IMR-90 (cell line): Measurements from ENCODE around the gene GALR2. TPM values are rescaled to one million over a fixed set of nuclear protein-coding genes. Genes with fewer than 3 reads are reported as not detected.
A peak's percentile ranks its signal among the peaks of the same experiment; 100 is the strongest.

Experiments
- ATAC-seq: fragments of 200-7000 bp; cut with Tn5 transposase; 2 replicates; pipeline ENCODE4 v1.9.1; 2020; ENCODE audit warnings: low read depth, mild to moderate bottlenecking, moderate library complexity
- BruUV-seq: library from RNA; stranded (reverse); fragments of 400-500 nt; replicated peaks from 2 replicates; lab custom pipeline; 2021; lab: Mats Ljungman, UMichigan
- CTCF ChIA-PET: fragments of 300-600 bp; formaldehyde crosslinking; extraction: SDS; loops from one replicate; lab custom pipeline; 2021; ENCODE audit warnings: antibody characterized with exemption; lab: Yijun Ruan, JAX
- POLR2A ChIA-PET: fragments of 300-600 bp; sonication (Branson Sonifier 250); formaldehyde crosslinking; loops from one replicate; lab custom pipeline; 2022; ENCODE audit warnings: antibody characterized with exemption; ENCODE audit not compliant: unreplicated experiment; lab: Charles Lee
- DNase-seq: peaks from one replicate; pipeline ENCODE4 v3.0.0; 2013
- H2AFZ ChIP-seq: replicated peaks from 2 replicates; pipeline ENCODE3; 2013; ENCODE audit warnings: low read length, mild to moderate bottlenecking; ENCODE audit not compliant: poor library complexity
- H2AK5ac ChIP-seq: 2 replicates; pipeline ENCODE4 v1.6.1; 2013; ENCODE audit warnings: low read depth, low read length, inconsistent platforms
- H2AK9ac ChIP-seq: replicated peaks from 2 replicates; pipeline ENCODE3; 2013; ENCODE audit warnings: mild to moderate bottlenecking, low read depth, low read length, moderate library complexity; ENCODE audit not compliant: poor library complexity
- H2BK120ac ChIP-seq: 2 replicates; pipeline ENCODE4 v1.6.1; 2013; ENCODE audit warnings: low read depth, low read length, inconsistent platforms
- H2BK15ac ChIP-seq: 3 replicates; pipeline ENCODE4 v1.6.1; 2013; ENCODE audit warnings: low read depth, low read length, inconsistent platforms
- H2BK20ac ChIP-seq: 2 replicates; pipeline ENCODE4 v1.6.1; 2013; ENCODE audit warnings: low read depth, mild to moderate bottlenecking, inconsistent platforms, low read length, moderate library complexity
- H2BK5ac ChIP-seq: 2 replicates; pipeline ENCODE4 v1.6.1; 2013; ENCODE audit warnings: mild to moderate bottlenecking, low read depth, low read length, inconsistent platforms; ENCODE audit not compliant: poor library complexity, severe bottlenecking
- H3K14ac ChIP-seq: replicated peaks from 2 replicates; pipeline ENCODE4 v1.6.1; 2013; ENCODE audit warnings: low read depth, low read length, inconsistent platforms
- H3K18ac ChIP-seq: 2 replicates; pipeline ENCODE4 v1.6.1; 2013; ENCODE audit warnings: low read depth, low read length, control low read depth
- H3K23ac ChIP-seq: 2 replicates; pipeline ENCODE4 v1.6.1; 2013; ENCODE audit warnings: low read depth, low read length, inconsistent platforms
- H3K27ac ChIP-seq: 2 replicates; pipeline ENCODE4 v1.5.1; 2013; ENCODE audit warnings: mild to moderate bottlenecking, control low read depth, low read length; ENCODE audit not compliant: insufficient read depth
- H3K27me3 ChIP-seq: 2 replicates; pipeline ENCODE4 v1.6.1; 2013; ENCODE audit warnings: low read length; ENCODE audit not compliant: control insufficient read depth, insufficient read depth
- H3K36me3 ChIP-seq: 2 replicates; pipeline ENCODE4 v1.6.1; 2013; ENCODE audit warnings: low read length, mixed read lengths; ENCODE audit not compliant: control insufficient read depth, insufficient read depth
- H3K4ac ChIP-seq: 2 replicates; pipeline ENCODE4 v1.6.1; 2013; ENCODE audit warnings: low read depth, low read length, inconsistent platforms
- H3K4me1 ChIP-seq: 2 replicates; pipeline ENCODE4 v1.6.1; 2013; ENCODE audit warnings: low read length, mixed read lengths; ENCODE audit not compliant: control insufficient read depth, insufficient read depth
- H3K4me2 ChIP-seq: 2 replicates; pipeline ENCODE4 v1.6.1; 2013; ENCODE audit warnings: low read depth, mild to moderate bottlenecking, control low read depth, low read length, moderate library complexity
- H3K4me3 ChIP-seq: 2 replicates; pipeline ENCODE4 v1.5.1; 2013; ENCODE audit warnings: low read depth, mild to moderate bottlenecking, control low read depth, low read length, moderate library complexity; ENCODE audit not compliant: insufficient read depth
- H3K56ac ChIP-seq: 2 replicates; pipeline ENCODE4 v1.6.1; 2013; ENCODE audit warnings: low read length, inconsistent platforms; ENCODE audit not compliant: insufficient read depth; ENCODE audit errors: extremely low read depth
- H3K79me1 ChIP-seq, 2 experiments: 2 replicates each; pipeline ENCODE4 v1.6.1; 2013; ENCODE audit warnings: low read length in 2 of 2, inconsistent platforms in 1 of 2, low read depth in 1 of 2
- H3K9ac ChIP-seq: 2 replicates; pipeline ENCODE4 v1.6.1; 2013; ENCODE audit warnings: low read depth, low read length, control low read depth
- H3K9me1 ChIP-seq: 2 replicates; pipeline ENCODE4 v1.6.1; 2013; ENCODE audit warnings: low read length, inconsistent platforms; ENCODE audit not compliant: insufficient read depth
- H3K9me3 ChIP-seq: 2 replicates; pipeline ENCODE4 v1.6.1; 2013; ENCODE audit warnings: low read length; ENCODE audit not compliant: control insufficient read depth, insufficient read depth
- H4K20me1 ChIP-seq: 2 replicates; pipeline ENCODE4 v1.6.1; 2013; ENCODE audit warnings: low read length, inconsistent platforms; ENCODE audit not compliant: insufficient read depth
- H4K5ac ChIP-seq: 2 replicates; pipeline ENCODE4 v1.6.1; 2013; ENCODE audit warnings: mild to moderate bottlenecking, low read depth, low read length, control low read depth
- H4K8ac ChIP-seq, 2 experiments: 2 replicates each; pipeline ENCODE4 v1.6.1; 2013; ENCODE audit warnings: low read depth in 2 of 2, low read length in 2 of 2, control low read depth in 1 of 2, inconsistent platforms in 1 of 2
- H4K91ac ChIP-seq: 2 replicates; pipeline ENCODE4 v1.6.1; 2013; ENCODE audit warnings: low read depth, low read length, inconsistent platforms; ENCODE audit not compliant: insufficient read depth
- BHLHE40 ChIP-seq: fragments of 150-350 bp; IDR thresholded peaks from 2 replicates; pipeline ENCODE4 v1.6.1; 2016; ENCODE audit warnings: mild to moderate bottlenecking, low read depth, low read length
- CEBPB ChIP-seq: IDR thresholded peaks from 2 replicates; pipeline ENCODE4 v1.6.1; 2012; ENCODE audit warnings: low read depth, low read length, improper control_type of control experiment
- CHD1 ChIP-seq: IDR thresholded peaks from 2 replicates; pipeline ENCODE4 v1.6.1; 2012; ENCODE audit warnings: low read depth, low read length, improper control_type of control experiment
- FOS ChIP-seq: fragments of 150-350 bp; IDR thresholded peaks from 2 replicates; pipeline ENCODE4 v1.6.1; 2016; ENCODE audit warnings: low read depth, low read length
- MAZ ChIP-seq: IDR thresholded peaks from 2 replicates; pipeline ENCODE4 v1.6.1; 2012; ENCODE audit warnings: low read depth, mild to moderate bottlenecking, low read length, improper control_type of control experiment, moderate library complexity, borderline replicate concordance
- MXI1 ChIP-seq: IDR thresholded peaks from 2 replicates; pipeline ENCODE4 v1.6.1; 2012; ENCODE audit warnings: low read depth, mild to moderate bottlenecking, low read length, moderate library complexity, borderline replicate concordance
- NFE2L2 ChIP-seq: fragments of 150-350 bp; IDR thresholded peaks from 2 replicates; pipeline ENCODE4 v1.6.1; 2016; ENCODE audit warnings: low read depth, mild to moderate bottlenecking, low read length
- POLR2A ChIP-seq: IDR thresholded peaks from 2 replicates; pipeline ENCODE4 v1.6.1; 2012; ENCODE audit warnings: mild to moderate bottlenecking, low read depth, low read length
- RCOR1 ChIP-seq: IDR thresholded peaks from 2 replicates; pipeline ENCODE4 v1.6.1; 2012; ENCODE audit warnings: mild to moderate bottlenecking, low read length, improper control_type of control experiment; ENCODE audit not compliant: insufficient replicate concordance
- WGBS, 2 experiments: methylation state at CpG; one replicate each; pipeline versions ENCODE4 v1.1.5 to v1.1.7; 2013; ENCODE audit warnings: missing lambda C conversion rate in 2 of 2; ENCODE audit not compliant: insufficient read length in 1 of 2; ENCODE audit errors: extremely low coverage in 2 of 2; 5-methylcytosine and 5-hydroxymethylcytosine counted together
- dilution Hi-C: fragments of 300-500 bp; cut with HindIII; formaldehyde crosslinking; loops from one replicate; pipeline ENCODE4 v1.14.3; 2018; ENCODE audit warnings: low sequenced_read_pairs; ENCODE audit not compliant: unreplicated experiment
- in situ Hi-C: fragments of 300-500 bp; cut with MboI; formaldehyde crosslinking; loops from 3 replicates; pipeline ENCODE4 v1.14.3; 2019; ENCODE audit warnings: low sequenced_read_pairs, inconsistent platforms, mixed read lengths
- intact Hi-C: fragments of 100-400 bp; cut with micrococcal nuclease; formaldehyde crosslinking; loops from 2 replicates; pipeline ENCODE4 v1.10.0; 2022
- polyA plus RNA-seq, 3 experiments: library from polyadenylated mRNA; depleted of rRNA; stranded (reverse); fragments of >200 nt; gene quantifications; 2 replicates each; pipeline ENCODE4 v1.2.3, GENCODE V29; 2012; ENCODE audit warnings: low replicate concordance in 1 of 3
- total RNA-seq: library from RNA; depleted of rRNA; stranded (reverse); fragments of >200 nt; gene quantifications from 2 replicates; pipeline ENCODE4 v1.2.3, GENCODE V29; 2012
- TF ChIP-seq, protein P1 (sequence below): fragments of 150-350 bp; IDR thresholded peaks from 2 replicates; pipeline ENCODE4 v1.6.1; 2017; ENCODE audit warnings: mild to moderate bottlenecking, antibody characterized with exemption, low read length, low read depth
- TF ChIP-seq, protein P2 (sequence below): conservative IDR thresholded peaks from 2 replicates; pipeline ENCODE4 v1.5.1; 2012; ENCODE audit warnings: mild to moderate bottlenecking, low read depth, low read length, improper control_type of control experiment
- TF ChIP-seq, protein P3 (sequence below): fragments of 150-350 bp; IDR thresholded peaks from 2 replicates; pipeline ENCODE4 v1.6.1; 2016; ENCODE audit warnings: low read depth, mild to moderate bottlenecking, low read length, moderate library complexity, borderline replicate concordance

Gene GALR2
- total and polyA plus RNA-seq, 2 of the 4 experiments (the other 2 are of a cell fraction), result 0.07 TPM; not detected in 1

DNA sequence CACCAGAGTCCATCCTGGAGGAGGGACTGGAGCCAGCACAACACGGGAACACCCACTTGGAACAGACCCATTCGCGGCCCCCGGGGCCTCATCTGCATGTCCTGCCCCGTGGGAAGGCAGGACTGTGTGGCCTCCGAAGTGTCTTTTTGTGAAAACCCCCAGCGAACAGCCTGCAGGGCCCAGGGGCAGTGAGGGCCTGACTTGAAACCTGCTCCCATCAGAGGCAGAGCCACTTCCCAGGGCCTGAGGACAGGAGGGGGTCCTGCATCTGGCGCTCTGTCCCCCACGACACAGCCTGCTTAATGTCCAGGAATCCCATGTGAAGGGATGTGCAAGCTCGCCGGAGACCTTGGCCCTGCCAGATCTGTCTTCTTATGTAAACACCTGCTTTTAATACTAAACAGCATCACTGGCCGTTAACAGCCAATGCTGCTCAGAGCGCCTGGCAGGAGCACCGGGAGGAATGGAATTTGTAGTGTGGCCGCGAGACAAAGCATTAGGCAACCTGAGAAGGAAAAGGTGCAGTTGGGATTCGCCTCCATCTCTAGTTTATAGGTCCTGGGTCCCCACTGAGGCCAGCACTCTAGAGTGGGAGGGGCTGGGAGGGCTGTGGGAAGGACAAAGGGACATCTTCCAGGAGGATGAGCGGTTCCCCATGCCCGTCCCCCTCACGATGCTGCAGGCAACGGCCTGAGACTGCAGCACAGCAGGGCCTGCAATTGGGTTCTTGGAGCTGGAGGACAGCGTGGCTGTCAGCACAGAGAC is 37.9 kb upstream of the GALR2 start (continued):
- TF ChIP-seq MAZ, result no peak

DNA sequence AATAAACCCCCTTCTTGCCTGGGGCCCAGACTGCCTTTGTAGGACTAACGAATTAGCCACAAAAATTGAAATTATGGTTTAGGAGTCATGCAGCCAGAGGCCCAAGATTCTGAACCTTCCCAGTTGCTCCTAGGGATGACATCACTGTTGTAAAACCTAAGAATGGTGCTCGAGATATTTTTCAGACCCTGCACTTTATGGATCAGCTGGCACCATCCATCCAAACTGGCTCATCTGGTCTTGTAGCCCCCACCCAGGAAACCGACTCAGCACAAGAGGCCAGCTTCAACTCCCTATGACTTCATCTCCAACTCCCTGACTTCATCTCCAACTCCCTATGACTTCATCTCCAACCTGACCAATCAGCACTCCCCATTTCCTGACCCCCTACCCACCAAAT is 36.5 kb upstream of the GALR2 start:
- dilution Hi-C loops (no loop called here), intact Hi-C loops (loop anchor here (5.0 kb wide), 1 partner anchor 34 kb away; the partner anchor contains the start of genes GALR2 and SRP68), in situ Hi-C loops (no loop called here)
- Histone ChIP-seq H3K4me2 (no peak overlapping the region), H3K14ac (no peak overlapping the region), H3K27me3 (no peaks in the 10 kb centered on the region), H3K56ac (no peak overlapping the region), H3K27ac (no peak overlapping the region), H3K18ac (no peak overlapping the region), H2BK15ac (no peak overlapping the region), H2AK9ac (no peak overlapping the region), H3K4ac (no peak overlapping the region), H3K36me3 (peaks cover 43% of the 10 kb centered on the region), H4K20me1 (0 out of 2 replicates have a peak, but pooled peaks cover 8% of the 10 kb centered on the region), H3K23ac (no peak overlapping the region), H2AFZ (no peak overlapping the region), H2AK5ac (no peak overlapping the region), H4K8ac (no peak overlapping the region), H3K9me3 (no peaks in the 10 kb centered on the region), H2BK20ac (no peak overlapping the region), H4K5ac (no peak overlapping the region), H4K91ac (no peak overlapping the region), H3K79me1 (no peaks in the 10 kb centered on the region; a peak in 1 of 4 replicates), H3K4me3 (no peak overlapping the region), H2BK120ac (no peak overlapping the region), H2BK5ac (no peak overlapping the region), H3K9me1 (peaks cover 5% of the 10 kb centered on the region; the same call in 1 of the 2 replicates), H3K4me1 (no peaks in the 10 kb centered on the region), H3K9ac (no peak overlapping the region)
- BruUV-seq, result no TSS peak
- ATAC-seq, result no peak
- 100% methylated on average over 3 of the region's 3 CpGs; no CpG with 5 or more reads in 1 of the 2 experiments for WGBS, 2 experiments
- ChIA-PET POLR2A (no interaction called here), CTCF (no interaction called here)
- DNase-seq, result peak; percentile 16
- no peak for TF ChIP-seq NFE2L2
- no peak for TF ChIP-seq CEBPB
- TF ChIP-seq FOS, result no peak
- TF ChIP-seq, protein P1, sequence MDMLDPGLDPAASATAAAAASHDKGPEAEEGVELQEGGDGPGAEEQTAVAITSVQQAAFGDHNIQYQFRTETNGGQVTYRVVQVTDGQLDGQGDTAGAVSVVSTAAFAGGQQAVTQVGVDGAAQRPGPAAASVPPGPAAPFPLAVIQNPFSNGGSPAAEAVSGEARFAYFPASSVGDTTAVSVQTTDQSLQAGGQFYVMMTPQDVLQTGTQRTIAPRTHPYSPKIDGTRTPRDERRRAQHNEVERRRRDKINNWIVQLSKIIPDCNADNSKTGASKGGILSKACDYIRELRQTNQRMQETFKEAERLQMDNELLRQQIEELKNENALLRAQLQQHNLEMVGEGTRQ, result no peak
- TF ChIP-seq CHD1, result no peak
- TF ChIP-seq, protein P2, sequence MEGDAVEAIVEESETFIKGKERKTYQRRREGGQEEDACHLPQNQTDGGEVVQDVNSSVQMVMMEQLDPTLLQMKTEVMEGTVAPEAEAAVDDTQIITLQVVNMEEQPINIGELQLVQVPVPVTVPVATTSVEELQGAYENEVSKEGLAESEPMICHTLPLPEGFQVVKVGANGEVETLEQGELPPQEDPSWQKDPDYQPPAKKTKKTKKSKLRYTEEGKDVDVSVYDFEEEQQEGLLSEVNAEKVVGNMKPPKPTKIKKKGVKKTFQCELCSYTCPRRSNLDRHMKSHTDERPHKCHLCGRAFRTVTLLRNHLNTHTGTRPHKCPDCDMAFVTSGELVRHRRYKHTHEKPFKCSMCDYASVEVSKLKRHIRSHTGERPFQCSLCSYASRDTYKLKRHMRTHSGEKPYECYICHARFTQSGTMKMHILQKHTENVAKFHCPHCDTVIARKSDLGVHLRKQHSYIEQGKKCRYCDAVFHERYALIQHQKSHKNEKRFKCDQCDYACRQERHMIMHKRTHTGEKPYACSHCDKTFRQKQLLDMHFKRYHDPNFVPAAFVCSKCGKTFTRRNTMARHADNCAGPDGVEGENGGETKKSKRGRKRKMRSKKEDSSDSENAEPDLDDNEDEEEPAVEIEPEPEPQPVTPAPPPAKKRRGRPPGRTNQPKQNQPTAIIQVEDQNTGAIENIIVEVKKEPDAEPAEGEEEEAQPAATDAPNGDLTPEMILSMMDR, result no peak
- TF ChIP-seq, protein P3, sequence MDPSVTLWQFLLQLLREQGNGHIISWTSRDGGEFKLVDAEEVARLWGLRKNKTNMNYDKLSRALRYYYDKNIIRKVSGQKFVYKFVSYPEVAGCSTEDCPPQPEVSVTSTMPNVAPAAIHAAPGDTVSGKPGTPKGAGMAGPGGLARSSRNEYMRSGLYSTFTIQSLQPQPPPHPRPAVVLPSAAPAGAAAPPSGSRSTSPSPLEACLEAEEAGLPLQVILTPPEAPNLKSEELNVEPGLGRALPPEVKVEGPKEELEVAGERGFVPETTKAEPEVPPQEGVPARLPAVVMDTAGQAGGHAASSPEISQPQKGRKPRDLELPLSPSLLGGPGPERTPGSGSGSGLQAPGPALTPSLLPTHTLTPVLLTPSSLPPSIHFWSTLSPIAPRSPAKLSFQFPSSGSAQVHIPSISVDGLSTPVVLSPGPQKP, result no peak
- no peak for TF ChIP-seq POLR2A
- TF ChIP-seq MAZ, result no peak
- TF ChIP-seq RCOR1, result no peak
- TF ChIP-seq MXI1, result no peak
- no peak for TF ChIP-seq BHLHE40
